Right atrium auricular region (tissue), 2 donors: ENCODE results near the gene SP7. TPM values are rescaled to one million over a fixed set of nuclear protein-coding genes. Genes with fewer than 3 reads are reported as not detected.
A peak's percentile ranks its signal among the peaks of the same experiment; 100 is the strongest.

Source experiments
- DNase-seq: peaks from one replicate; pipeline ENCODE4 v3.0.0-alpha.2; 2019; ENCODE audit warnings: low spot score
- H3K27ac ChIP-seq, 2 donors: fragments of 200-600 bp; sonication (generic); 1 replicate in 1 of 2; 2 replicates in 1 of 2; pipeline ENCODE4 v1.5.1; 2016 to 2019
- H3K27me3 ChIP-seq, 2 donors: fragments of 200-600 bp; sonication (generic); one replicate each; pipeline versions ENCODE4 v1.5.1 to v1.6.0; 2017 to 2019
- H3K36me3 ChIP-seq: fragments of 200-600 bp; sonication (generic); one replicate; pipeline ENCODE4 v1.5.1; 2016
- H3K4me1 ChIP-seq, 2 donors: fragments of 200-600 bp; sonication (generic); one replicate each; pipeline versions ENCODE4 v1.5.1 to v1.6.0; 2017 to 2019
- H3K4me3 ChIP-seq, 2 donors: fragments of 200-600 bp; sonication (generic); 1 replicate in 1 of 2; 2 replicates in 1 of 2; pipeline ENCODE4 v1.5.1; 2017 to 2019; ENCODE audit warnings: mild to moderate bottlenecking in 1 of 2, moderate library complexity in 1 of 2
- H3K9me3 ChIP-seq, 2 donors: fragments of 200-600 bp; sonication (generic); one replicate each; pipeline ENCODE4 v1.5.1; 2019
- CTCF ChIP-seq, 2 donors: fragments of 200-600 bp; sonication (generic); IDR thresholded peaks; one replicate each; pipeline ENCODE4 v1.5.1; 2019; ENCODE audit warnings: antibody characterized with exemption in 2 of 2
- total RNA-seq, 2 donors: library from RNA; depleted of rRNA; stranded (reverse); fragments of >200 nt; gene quantifications; one replicate each; pipeline ENCODE4 v1.1.0, GENCODE V29; 2016

SP7 gene
- total RNA-seq = not detected

- no peak within 1 kb of the TSS for H3K4me3 ChIP-seq
- H3K9me3 ChIP-seq = no peaks in the 10 kb centered on the region
- TF ChIP-seq CTCF (IDR thresholded peaks at IDR 0.05) = no peak
- no peaks in the 10 kb centered on the region for H3K36me3 ChIP-seq
- H3K27ac ChIP-seq = no peak within 1 kb of the TSS
- no peak for DNase-seq
- H3K4me1 ChIP-seq = no peaks in the 10 kb centered on the region
- no peaks in the 10 kb centered on the region for H3K27me3 ChIP-seq
Observed at GRCh38 chr12:53336181-53336681, at the start of gene SP7. Gene SP7, minus strand, starts transcription at chr12:53336354. Its CDS starts 708 bp downstream, at chr12:53335646.

DNA sequence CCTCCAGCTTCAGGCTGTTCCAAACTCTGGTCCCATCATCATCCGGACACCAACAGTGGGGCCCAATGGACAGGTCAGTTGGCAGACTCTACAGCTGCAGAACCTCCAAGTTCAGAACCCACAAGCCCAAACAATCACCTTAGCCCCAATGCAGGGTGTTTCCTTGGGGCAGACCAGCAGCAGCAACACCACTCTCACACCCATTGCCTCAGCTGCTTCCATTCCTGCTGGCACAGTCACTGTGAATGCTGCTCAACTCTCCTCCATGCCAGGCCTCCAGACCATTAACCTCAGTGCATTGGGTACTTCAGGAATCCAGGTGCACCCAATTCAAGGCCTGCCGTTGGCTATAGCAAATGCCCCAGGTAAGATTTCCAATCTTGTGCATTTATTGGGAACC is 47.1 kb upstream of the SP7 start:
- H3K4me1 ChIP-seq = peaks cover 0 to 80% of the 10 kb centered on the region in 2 donors
- H3K27ac ChIP-seq = peak overlapping the region in 1 of 2 donors; percentile 3
- no peaks in the 10 kb centered on the region for H3K27me3 ChIP-seq
- H3K9me3 ChIP-seq = no peaks in the 10 kb centered on the region
- peak overlapping the region in 1 of 2 donors; percentile 3 for H3K4me3 ChIP-seq
- no peak for TF ChIP-seq CTCF (IDR thresholded peaks at IDR 0.05)
- peaks cover 46% of the 10 kb centered on the region for H3K36me3 ChIP-seq
- DNase-seq = no peak

GRCh38 chr12:53381731-53382630 is 45.8 kb upstream of the SP7 start:
- DNase-seq = peak; percentile 76
- H3K4me3 ChIP-seq = peak overlapping the region in 1 of 2 donors; percentile 76
- peaks cover 41% of the 10 kb centered on the region for H3K36me3 ChIP-seq

GRCh38 chr12:53380794-53381730 is 44.9 kb upstream of the SP7 start:
- Histone ChIP-seq H3K27ac (peak overlapping the region; percentile 97 to 99), H3K36me3 (peaks cover 41% of the 10 kb centered on the region), H3K27me3 (no peaks in the 10 kb centered on the region), H3K9me3 (no peaks in the 10 kb centered on the region), H3K4me1 (peaks cover 0 to 59% of the 10 kb centered on the region in 2 donors), H3K4me3 (peak overlapping the region; percentile 70 to 76)
- no peak for TF ChIP-seq CTCF (IDR thresholded peaks at IDR 0.05)
- DNase-seq = no peak

More at GRCh38 chr12:53381731-53382630, 45.8 kb upstream of the SP7 start:
- peaks cover 0 to 67% of the 10 kb centered on the region in 2 donors for H3K4me1 ChIP-seq
- no peaks in the 10 kb centered on the region for H3K9me3 ChIP-seq
- peak overlapping the region; percentile 97 to 99 for H3K27ac ChIP-seq
- no peaks in the 10 kb centered on the region for H3K27me3 ChIP-seq
- TF ChIP-seq CTCF (IDR thresholded peaks at IDR 0.05) = peak in 1 of 2 donors; percentile 55

DNA sequence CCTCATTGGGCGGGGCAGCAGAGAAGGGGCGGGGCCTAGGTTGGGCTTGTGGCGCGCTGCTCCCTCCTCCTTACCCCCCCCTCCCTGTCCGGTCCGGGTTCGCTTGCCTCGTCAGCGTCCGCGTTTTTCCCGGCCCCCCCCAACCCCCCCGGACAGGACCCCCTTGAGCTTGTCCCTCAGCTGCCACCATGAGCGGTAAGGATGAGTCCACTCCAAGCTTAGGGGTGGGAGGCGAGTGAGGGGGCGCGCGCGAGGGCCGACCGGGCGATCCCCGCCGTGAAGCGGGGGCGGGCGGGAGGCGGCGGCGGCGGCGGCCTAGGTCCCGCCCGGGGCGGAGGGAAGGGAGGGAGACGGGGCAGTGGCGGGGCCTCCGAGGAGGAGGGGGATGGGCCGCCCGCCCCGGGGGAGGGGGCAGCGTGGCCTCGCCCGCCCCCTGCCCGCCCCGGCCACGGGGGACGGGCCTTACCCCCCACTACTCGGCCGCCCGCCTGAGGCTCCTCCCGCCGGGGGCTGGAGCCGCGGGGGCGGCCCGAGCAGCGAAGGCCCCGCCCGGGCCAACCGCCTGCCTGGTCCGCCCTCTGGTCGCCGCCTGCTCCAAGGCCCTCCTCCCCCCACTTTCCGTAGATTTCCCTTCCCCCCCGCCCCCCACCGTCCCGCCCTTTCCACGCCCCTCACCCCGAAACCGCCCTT is 44.1 kb upstream of the SP7 start, which contains the start of gene SP1:
SP1 (plus strand) TSS at position 73 of the 690 bp plus-strand sequence; CDS start at position 189, 116 bp downstream.
- peak; percentile 90 for DNase-seq
- peak within 1 kb of the TSS; percentile 97 to 99 for H3K27ac ChIP-seq
- TF ChIP-seq CTCF (IDR thresholded peaks at IDR 0.05) = no peak
- no peaks in the 10 kb centered on the region for H3K27me3 ChIP-seq
- no peaks in the 10 kb centered on the region for H3K9me3 ChIP-seq
- peaks cover 0 to 51% of the 10 kb centered on the region in 2 donors for H3K4me1 ChIP-seq
- H3K36me3 ChIP-seq = peaks cover 34% of the 10 kb centered on the region
- peak within 1 kb of the TSS; percentile 70 to 76 for H3K4me3 ChIP-seq
